Measurements from ENCODE around the gene EEF1A2.
A peak's percentile ranks its signal among the peaks of the same experiment; 100 is the strongest.

The EEF1A2 gene

DNA sequence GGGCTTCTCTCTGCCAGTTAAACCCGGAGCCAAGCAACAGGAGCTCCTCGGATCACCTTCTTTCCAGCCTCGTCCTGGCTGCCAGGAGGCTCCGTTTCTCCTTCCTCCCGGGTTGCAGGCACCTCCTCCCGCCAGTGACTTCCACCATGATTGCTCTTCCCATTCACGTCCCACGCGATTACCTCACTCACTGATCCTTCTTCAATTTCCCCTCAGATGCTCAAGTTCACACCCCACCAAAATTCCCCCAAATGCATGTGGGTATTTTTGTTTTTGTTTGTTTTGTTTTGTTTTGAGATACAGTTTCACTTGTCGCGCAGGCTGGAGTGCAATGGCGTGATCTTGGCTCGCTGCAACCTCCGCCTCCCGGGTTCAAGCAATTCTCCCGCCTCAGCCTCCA lies 51.6 kb downstream of the EEF1A2 start:
- DNase-seq = no peak

DNA sequence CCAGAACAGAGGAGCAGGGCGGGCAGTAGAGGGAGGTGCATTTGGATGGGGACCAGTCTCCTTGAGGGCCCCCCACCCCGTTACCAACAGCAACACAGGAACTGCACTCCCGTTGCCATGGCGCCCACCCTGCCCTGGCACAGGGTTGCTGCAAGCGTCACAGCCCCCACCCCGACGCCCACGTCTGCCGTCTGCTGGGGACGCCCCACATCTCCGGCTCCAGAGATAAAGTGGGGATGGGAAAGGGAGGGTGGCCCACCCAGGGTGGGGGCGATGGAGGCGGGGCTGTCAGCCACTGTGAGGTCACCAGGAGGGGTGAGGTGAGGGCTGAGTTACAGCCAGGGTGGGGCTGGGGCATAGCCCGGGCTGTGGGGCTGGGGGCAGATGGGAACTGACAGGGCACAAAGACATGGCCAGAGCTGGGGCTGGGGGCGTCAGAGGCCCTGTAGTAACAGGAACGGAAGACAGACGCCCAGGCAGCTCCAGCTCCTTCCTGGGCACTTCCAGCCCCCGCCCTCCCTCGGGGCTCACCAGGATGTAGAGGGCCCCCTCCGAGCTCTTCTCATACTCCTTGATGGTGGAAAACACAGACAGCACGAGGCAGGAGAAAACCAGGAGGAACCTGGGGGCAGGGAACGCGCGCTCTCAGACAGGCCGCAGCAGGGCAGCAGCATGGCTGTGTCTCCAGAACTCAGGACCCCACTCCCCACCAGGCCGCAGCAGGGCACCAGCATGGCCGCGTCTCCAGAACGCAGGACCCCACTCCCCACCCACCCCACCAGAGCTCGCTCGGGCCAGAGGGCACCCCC lies 52.5 kb downstream of the EEF1A2 start:
- peak; percentile 68 for DNase-seq

DNA sequence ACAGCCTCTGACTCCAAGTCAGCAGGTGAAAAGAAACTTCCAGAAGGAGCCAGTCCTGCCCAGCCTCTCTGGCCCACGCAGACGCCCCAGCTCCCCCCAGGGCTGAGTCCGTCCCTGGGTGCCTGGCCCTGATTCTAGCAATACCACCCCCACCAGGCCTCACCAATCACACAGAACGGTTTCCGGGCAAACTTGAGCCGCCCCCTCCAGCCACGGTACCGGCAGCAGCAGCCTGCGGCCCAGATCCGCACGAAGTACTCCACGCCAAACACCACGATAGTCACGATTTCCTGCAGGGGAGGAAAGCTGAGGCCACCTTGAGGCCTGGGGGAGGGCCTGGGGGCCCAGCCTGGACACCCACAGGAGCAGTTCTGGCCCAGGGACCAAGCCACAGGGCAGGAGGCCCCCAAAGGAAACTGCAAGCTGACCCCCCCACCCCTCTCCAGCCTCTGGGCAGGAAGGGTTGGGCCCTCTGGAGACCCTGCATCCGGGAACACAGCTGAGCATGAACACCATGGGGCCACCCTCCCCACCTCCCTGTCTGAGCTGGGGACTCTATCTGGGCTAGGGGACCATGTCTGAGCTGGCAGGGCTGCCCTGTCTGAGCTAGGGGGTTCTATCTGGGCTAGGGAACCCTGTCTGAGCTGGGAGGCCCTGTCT lies 53.7 kb downstream of the EEF1A2 start:
- no peak for DNase-seq

DNA sequence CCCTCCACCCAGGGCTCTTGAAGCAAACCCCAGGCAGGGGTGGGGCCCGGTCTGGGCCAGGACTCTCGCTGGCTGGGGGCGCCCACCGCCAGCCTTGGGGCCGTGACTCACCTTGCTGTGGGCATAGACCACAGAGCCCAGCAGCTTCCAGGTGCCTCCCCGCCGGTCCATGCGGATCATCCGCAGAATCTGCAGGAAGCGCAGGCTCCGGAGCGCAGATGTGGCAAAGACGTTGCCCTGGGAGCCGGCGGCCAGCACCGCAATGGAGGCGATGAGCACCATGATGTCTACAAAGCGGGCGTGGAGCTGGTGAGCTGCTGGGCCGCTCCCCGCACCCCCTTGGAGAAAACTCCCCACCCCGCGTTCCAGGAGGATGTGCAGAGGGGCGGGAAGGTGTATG lies 54.3 kb downstream of the EEF1A2 start:
- DNase-seq = no peak

DNA sequence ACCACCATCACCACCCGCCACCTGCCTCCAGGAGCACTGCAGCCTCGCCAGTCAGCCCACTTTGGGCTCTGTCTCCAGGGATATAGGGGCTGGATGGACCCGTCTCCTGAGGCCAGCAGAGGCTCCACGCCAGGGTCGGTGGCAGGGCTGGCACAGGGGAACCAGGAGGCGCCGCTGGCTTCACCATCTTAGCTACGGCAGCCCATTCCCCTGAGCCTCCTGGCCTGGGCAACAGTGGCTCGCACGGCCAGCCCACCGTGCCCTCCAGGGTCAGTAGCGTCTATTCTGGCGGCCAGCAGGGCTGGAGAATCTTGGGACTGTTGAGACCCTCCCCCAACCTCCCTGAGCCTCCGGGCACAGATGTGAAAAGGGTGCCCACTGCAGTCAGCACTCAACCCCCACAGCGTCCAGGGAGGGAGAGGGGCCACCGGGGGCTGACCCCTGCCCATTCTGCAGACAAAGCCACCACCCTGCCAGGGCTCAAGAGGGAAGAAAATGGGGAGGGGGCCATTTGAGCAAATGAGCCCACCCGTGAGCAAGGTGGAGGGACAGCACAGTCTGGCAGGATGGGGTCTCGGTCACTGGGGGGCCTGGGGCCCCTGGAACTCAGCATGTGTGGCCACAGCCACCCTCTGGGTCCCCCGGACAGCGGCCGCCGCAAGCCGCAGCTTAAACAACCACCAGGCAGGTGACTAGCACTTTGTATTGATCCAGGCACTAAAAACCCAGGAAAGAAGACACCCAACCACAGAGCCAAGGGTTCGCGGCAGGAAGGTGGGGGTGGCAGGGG lies 55.1 kb downstream of the EEF1A2 start:
- no peak for DNase-seq

DNA sequence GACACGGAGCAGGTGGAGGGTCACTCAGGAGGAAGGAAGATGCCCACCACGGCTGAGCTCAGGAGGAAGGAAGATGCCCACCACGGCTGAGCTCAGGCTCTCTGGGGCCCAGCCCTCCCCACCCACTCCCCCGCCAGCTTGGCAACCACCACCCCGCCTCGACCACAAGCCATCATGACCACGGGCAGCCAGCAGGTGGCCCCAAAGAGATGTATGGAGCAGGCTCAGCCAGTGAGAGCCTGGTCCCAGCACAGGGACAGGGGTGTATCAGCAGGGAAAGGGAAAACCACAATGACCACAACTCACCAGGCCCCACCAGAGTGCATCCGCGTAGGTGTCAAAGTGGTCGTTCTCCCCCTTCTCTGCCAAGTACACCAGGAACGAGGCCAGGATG lies 56.8 kb downstream of the EEF1A2 start:
- no peak for DNase-seq

DNA sequence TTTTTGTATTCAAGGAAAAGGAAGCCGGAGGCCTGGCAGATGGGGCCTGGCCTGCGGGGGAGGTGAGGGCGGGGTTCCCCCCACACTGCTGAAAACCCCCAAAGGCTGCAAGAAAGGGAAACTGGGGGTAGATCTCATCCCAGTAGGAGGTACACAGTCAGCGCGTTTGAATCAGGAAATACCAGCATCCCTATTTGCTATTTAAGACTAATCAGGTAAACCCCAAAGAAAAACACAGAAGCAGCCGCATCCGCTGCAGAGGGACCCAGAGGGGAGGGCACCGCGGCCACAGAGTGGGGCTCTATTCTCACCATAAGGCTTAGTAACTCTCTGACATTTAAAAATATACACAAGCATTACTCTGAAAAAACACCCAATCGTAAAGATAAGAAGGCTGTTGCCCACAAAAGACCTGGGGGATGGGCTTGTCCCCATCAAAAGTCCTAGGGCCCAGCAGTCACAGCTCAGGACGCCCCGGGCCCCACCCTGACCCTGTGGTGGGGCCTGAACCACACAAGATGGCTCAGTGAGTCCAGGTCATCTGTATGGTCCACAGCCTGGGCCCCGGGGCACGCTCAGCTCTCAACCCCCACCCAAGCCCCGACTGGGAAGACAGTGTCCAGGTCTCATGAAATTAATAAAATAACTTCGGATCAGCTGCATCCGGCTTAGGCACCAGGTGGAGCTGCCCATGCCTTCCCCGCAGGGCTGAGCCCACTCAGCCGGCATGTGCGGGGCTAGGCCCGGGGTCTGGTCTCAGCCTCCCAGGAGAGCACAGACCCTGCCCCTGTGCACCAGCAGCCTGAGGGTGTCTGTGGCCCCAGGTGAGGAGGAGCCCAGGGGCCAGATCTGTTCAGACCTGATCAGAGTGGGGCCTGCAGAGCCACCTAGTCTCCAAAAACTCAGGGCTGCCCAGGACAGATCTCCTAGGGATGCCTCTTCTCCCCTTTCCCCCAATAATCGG lies 57.5 kb downstream of the EEF1A2 start:
- no peak for DNase-seq

DNA sequence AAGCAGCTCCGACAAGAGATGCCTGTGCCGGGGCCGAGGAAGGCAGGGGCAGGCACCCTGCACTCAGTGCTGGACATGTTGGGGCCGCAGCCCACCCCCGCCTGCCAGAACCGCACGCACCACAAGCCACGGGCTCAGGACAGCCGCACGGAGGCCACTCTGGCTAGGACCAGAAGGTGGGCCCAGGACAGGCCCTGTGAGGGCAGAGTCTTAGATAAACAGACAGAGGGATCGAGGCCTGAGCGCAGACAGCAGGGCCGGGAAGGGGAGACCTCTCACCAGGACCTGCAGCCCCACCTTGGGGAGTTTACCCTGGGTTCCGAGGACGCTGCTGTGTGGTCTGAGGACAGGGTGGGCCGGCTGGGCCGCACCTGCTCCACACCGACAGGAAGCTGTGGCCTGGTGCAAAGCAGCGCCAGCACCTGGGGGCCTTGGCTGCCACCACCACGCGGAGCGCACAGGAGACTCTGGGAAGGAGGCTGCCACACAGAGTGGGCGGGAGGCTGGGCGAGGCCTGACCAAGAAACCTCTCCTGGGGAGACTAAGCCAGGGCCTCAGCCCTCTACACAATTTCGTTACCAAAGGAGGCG lies 58.4 kb downstream of the EEF1A2 start:
- no peak for DNase-seq

DNA sequence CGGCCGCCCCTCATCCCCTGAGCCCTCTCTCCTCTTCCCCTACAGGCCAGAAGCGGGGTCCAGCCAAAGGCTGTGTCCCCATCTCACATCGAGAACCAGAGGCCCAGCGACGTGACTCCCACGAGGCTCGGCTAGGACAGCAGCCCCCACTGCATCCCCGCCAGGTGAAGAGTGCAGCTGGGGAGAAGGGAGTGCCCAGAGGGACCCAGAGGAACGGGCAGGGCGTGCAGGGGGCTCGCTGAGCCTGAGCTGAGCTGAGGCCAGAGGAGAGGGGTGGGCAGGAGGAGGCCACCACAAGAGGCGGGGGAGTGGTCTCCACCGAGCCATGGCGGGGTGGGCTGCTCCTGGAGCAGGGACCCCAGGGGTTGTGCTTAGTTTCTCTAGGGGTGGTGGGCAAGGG lies 59.0 kb downstream of the EEF1A2 start:
- no peak for DNase-seq

DNA sequence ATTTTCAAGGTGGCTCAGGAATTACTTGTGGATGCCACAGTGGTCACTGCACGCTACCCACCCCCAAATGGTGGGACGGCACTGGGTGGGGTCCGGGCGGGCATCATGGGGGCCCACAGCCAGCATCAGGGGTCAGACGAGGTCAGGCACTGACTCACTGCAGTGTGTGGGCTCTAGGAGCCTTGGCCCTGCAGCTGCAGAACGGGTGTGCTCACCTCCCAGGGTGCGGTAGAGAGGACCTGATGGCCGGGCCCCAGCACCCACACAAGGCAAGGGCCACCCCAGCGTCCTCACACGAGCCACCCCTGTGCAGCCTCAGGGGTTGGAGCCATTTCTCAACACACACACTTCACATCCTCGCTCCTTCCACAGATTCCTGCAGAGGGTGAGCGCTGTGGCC lies 60.8 kb downstream of the EEF1A2 start:
- no peak for DNase-seq

Measured in left hindlimb (tissue), 1 donor.